GM12891 (cell line): ENCODE data around the gene UBAP1L.
"Not testable (repeated sequence)": the region's sequence is repeated elsewhere in the genome, so short reads cannot be mapped to it uniquely, and the experiment has no call there.

Experiments
- POLR2A ChIP-seq: IDR thresholded peaks from 2 replicates; pipeline ENCODE4 v1.6.1; 2011; ENCODE audit warnings: low read depth, low read length, control low read depth
- POLR2AphosphoS5 ChIP-seq: IDR thresholded peaks from 2 replicates; pipeline ENCODE4 v1.6.1; 2011; ENCODE audit warnings: low read depth, low read length, control low read depth

- TF ChIP-seq POLR2A, POLR2AphosphoS5: not testable (repeated sequence)
Measured at GRCh38 chr15:65099801-65100200, 15.2 kb downstream of the UBAP1L start.
